Endothelial cell of umbilical vein (primary cell): ENCODE results near the gene OR4N5. TPM values are rescaled to one million over a fixed set of nuclear protein-coding genes. Genes with fewer than 3 reads are reported as not detected.
"Not testable (repeated sequence)": the region's sequence is repeated elsewhere in the genome, so short reads cannot be mapped to it uniquely, and the experiment has no call there.

ENCODE experiments used
- BruUV-seq: library from RNA; stranded (reverse); fragments of 400-500 nt; replicated peaks from 2 replicates; lab custom pipeline; 2021; lab: Mats Ljungman, UMichigan
- CTCF ChIA-PET: fragments of 300-600, 350-600 bp; sonication (Branson Sonifier 250); formaldehyde crosslinking; loops from one replicate; lab custom pipeline; 2021; ENCODE audit warnings: antibody characterized with exemption, inconsistent platforms; lab: Charles Lee
- POLR2A ChIA-PET: fragments of 300-600, 350-600 bp; sonication (Branson Sonifier 250); formaldehyde crosslinking; loops from one replicate; lab custom pipeline; 2021; ENCODE audit warnings: antibody characterized with exemption, inconsistent platforms; lab: Charles Lee
- DNase-seq: peaks from one replicate; pipeline ENCODE4 v3.0.0-alpha.2; 2011; ENCODE audit warnings: low read depth, low spot score
- FAIRE-seq: peaks from 2 replicates; lab custom pipeline; 2011; peaks lifted over from hg19 to GRCh38; lab: Jason Lieb, UNC
- H2AFZ ChIP-seq: 2 replicates; pipeline ENCODE4 v1.6.0; 2012; ENCODE audit warnings: low read depth, low read length, control low read depth, inconsistent platforms
- H3K27ac ChIP-seq: 2 replicates; pipeline ENCODE4 v1.5.1; 2011; ENCODE audit warnings: low read depth, mild to moderate bottlenecking, control low read depth, low read length, moderate library complexity; ENCODE audit not compliant: insufficient read depth
- H3K27me3 ChIP-seq, 2 experiments: 2 replicates each; pipeline versions ENCODE4 v1.6.0 to v1.6.1; 2011; ENCODE audit warnings: low read length in 2 of 2, mixed read lengths in 1 of 2; ENCODE audit not compliant: control insufficient read depth in 2 of 2, insufficient read depth in 2 of 2
- H3K36me3 ChIP-seq, 2 experiments: 2 replicates in 1 of 2; 3 replicates in 1 of 2; pipeline ENCODE4 v1.5.1; 2011; ENCODE audit warnings: low read length in 2 of 2, mild to moderate bottlenecking in 1 of 2, moderate library complexity in 1 of 2; ENCODE audit not compliant: control insufficient read depth in 2 of 2, insufficient read depth in 2 of 2; ENCODE audit errors: extremely low read depth in 1 of 2
- H3K4me1 ChIP-seq: 3 replicates; pipeline ENCODE4 v1.5.1; 2011; ENCODE audit warnings: mild to moderate bottlenecking, low read length; ENCODE audit not compliant: control insufficient read depth, insufficient read depth; ENCODE audit errors: extremely low read depth
- H3K4me2 ChIP-seq: 2 replicates; pipeline ENCODE4 v1.6.1; 2011; ENCODE audit warnings: low read length, control low read depth, mixed read lengths; ENCODE audit not compliant: insufficient read depth
- H3K4me3 ChIP-seq, 3 experiments: fragments of 200-600 bp in 1 of 3; sonication (generic), shearing (Covaris generic) in 1 of 3; replicated peaks in 1 of 3; 2 replicates each; pipeline ENCODE4 v1.5.1; 2011 to 2016; ENCODE audit warnings: control low read depth in 3 of 3, low read length in 3 of 3, mild to moderate bottlenecking in 2 of 3, inconsistent platforms in 1 of 3, low read depth in 1 of 3, moderate library complexity in 1 of 3; ENCODE audit not compliant: insufficient read depth in 1 of 3
- H3K79me2 ChIP-seq: 2 replicates; pipeline ENCODE4 v1.6.0; 2012; ENCODE audit warnings: low read length, inconsistent platforms; ENCODE audit not compliant: control insufficient read depth, insufficient read depth
- H3K9ac ChIP-seq: replicated peaks from 2 replicates; pipeline ENCODE3; 2011; ENCODE audit warnings: low read length, control low read depth; ENCODE audit not compliant: insufficient read depth; ENCODE audit errors: extremely low read depth
- H3K9me1 ChIP-seq: replicated peaks from 3 replicates; pipeline ENCODE4 v1.6.0; 2011; ENCODE audit warnings: mild to moderate bottlenecking, low read length; ENCODE audit not compliant: control insufficient read depth, insufficient read depth; ENCODE audit errors: extremely low read depth
- H3K9me3 ChIP-seq: replicated peaks from 2 replicates; pipeline ENCODE4 v1.5.1; 2012; ENCODE audit warnings: low read length, inconsistent platforms; ENCODE audit not compliant: control insufficient read depth, insufficient read depth
- H4K20me1 ChIP-seq: replicated peaks from 2 replicates; pipeline ENCODE3; 2011; ENCODE audit warnings: mild to moderate bottlenecking, low read length; ENCODE audit not compliant: control insufficient read depth, insufficient read depth; ENCODE audit errors: extremely low read depth
- EZH2 ChIP-seq: IDR thresholded peaks from 2 replicates; pipeline ENCODE4 v1.6.1; 2012; ENCODE audit warnings: borderline replicate concordance, low read depth, mild to moderate bottlenecking, moderate library complexity, low read length, inconsistent platforms; ENCODE audit not compliant: severe bottlenecking
- FOS ChIP-seq: IDR thresholded peaks from 2 replicates; pipeline ENCODE4 v1.6.1; 2011; ENCODE audit warnings: mild to moderate bottlenecking, low read length, moderate library complexity, borderline replicate concordance; ENCODE audit not compliant: insufficient read depth
- GATA2 ChIP-seq: IDR thresholded peaks from 2 replicates; pipeline ENCODE4 v1.7.0; 2011; ENCODE audit warnings: low read depth, mild to moderate bottlenecking, moderate library complexity, mixed read lengths, low read length; ENCODE audit not compliant: insufficient read length, insufficient read depth
- JUN ChIP-seq: IDR thresholded peaks from 2 replicates; pipeline ENCODE4 v1.6.1; 2011; ENCODE audit warnings: borderline replicate concordance, low read depth; ENCODE audit not compliant: insufficient read length, insufficient read depth
- MYC ChIP-seq: IDR thresholded peaks from one replicate; pipeline ENCODE4 v1.6.1; 2011; ENCODE audit warnings: mild to moderate bottlenecking, low read depth, low read length
- POLR2A ChIP-seq: IDR thresholded peaks from 2 replicates; pipeline ENCODE4 v1.6.1; 2012; ENCODE audit warnings: low read depth, mild to moderate bottlenecking, control low read depth, low read length
- POLR2AphosphoS5 ChIP-seq: IDR thresholded peaks from 2 replicates; pipeline ENCODE4 v1.6.1; 2012; ENCODE audit warnings: low read depth, mild to moderate bottlenecking, control low read depth, low read length, moderate library complexity; ENCODE audit not compliant: insufficient read depth
- dilution Hi-C: fragments of 300-500 bp; cut with MboI; formaldehyde crosslinking; loops from one replicate; pipeline ENCODE4 v1.15.0; 2019; ENCODE audit warnings: low sequenced_read_pairs; ENCODE audit not compliant: extremely low pct_ligation_motif_present
- intact Hi-C: fragments of 100-400 bp; cut with micrococcal nuclease; formaldehyde crosslinking; loops from one replicate; pipeline ENCODE4 v1.10.0; 2022
- polyA plus RNA-seq, 4 experiments: library from polyadenylated mRNA; depleted of rRNA in 3 of 4; stranded (reverse) in 3 of 4; unstranded in 1 of 4; fragments of >200 nt; gene quantifications; 2 replicates each; pipeline versions ENCODE4 v1.2.1 to v1.2.3, GENCODE V29; 2011 to 2012; ENCODE audit warnings: missing spikeins in 1 of 4
- total RNA-seq: library from RNA; stranded (reverse); gene quantifications from 2 replicates; pipeline ENCODE4 v1.2.3, GENCODE V29; 2021
- TF ChIP-seq, protein P1 (sequence below): IDR thresholded peaks from 2 replicates; pipeline ENCODE4 v1.6.1; 2011; ENCODE audit not compliant: insufficient read depth, insufficient read length
- TF ChIP-seq, protein P2 (sequence below), 2 donors: IDR thresholded peaks; 1 replicate in 1 of 2; 2 replicates in 1 of 2; pipeline ENCODE4 v1.5.1; 2011; ENCODE audit warnings: low read length in 2 of 2, mild to moderate bottlenecking in 2 of 2, moderate library complexity in 2 of 2, control low read depth in 1 of 2, inconsistent platforms in 1 of 2, low read depth in 1 of 2; ENCODE audit not compliant: insufficient read depth in 1 of 2; ENCODE audit errors: extremely low read depth in 1 of 2

OR4N5 gene
- total and polyA plus RNA-seq, 2 donors (not counting 3 experiments of a cell fraction or from before 2014, with no cell fraction given) = not detected

DNA sequence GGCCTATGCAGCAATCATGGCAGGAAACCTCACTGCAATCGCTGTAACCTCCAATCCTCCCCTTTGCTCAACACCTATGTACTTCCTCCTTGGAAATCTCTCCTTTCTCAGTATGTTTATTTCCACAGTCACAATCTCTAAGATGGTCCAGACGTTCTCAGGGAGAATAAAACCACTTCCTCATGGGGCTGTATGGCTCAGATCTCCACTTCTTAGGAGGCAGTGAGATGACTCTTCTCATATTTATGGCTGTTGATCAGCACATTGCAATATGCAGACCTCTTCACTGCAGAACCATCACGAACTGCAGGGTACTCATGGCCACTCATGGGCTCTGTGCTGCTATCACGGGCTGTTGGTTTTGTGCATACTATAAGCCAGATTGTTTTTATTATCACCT, 45.2 kb upstream of the OR4N5 start:
- no peak overlapping the region for H3K9ac ChIP-seq
- no peak overlapping the region for H3K4me3 ChIP-seq
- DNase-seq (no peak), FAIRE-seq (no peak)
- H3K9me3 ChIP-seq = peaks cover 1% of the 10 kb centered on the region
- H3K4me1 ChIP-seq = no peaks in the 10 kb centered on the region
- no peak for TF ChIP-seq EZH2
- TF ChIP-seq, protein P1, sequence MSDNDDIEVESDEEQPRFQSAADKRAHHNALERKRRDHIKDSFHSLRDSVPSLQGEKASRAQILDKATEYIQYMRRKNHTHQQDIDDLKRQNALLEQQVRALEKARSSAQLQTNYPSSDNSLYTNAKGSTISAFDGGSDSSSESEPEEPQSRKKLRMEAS = no peak
- no peak for TF ChIP-seq JUN
- no peak for TF ChIP-seq POLR2A
- TF ChIP-seq, protein P2, sequence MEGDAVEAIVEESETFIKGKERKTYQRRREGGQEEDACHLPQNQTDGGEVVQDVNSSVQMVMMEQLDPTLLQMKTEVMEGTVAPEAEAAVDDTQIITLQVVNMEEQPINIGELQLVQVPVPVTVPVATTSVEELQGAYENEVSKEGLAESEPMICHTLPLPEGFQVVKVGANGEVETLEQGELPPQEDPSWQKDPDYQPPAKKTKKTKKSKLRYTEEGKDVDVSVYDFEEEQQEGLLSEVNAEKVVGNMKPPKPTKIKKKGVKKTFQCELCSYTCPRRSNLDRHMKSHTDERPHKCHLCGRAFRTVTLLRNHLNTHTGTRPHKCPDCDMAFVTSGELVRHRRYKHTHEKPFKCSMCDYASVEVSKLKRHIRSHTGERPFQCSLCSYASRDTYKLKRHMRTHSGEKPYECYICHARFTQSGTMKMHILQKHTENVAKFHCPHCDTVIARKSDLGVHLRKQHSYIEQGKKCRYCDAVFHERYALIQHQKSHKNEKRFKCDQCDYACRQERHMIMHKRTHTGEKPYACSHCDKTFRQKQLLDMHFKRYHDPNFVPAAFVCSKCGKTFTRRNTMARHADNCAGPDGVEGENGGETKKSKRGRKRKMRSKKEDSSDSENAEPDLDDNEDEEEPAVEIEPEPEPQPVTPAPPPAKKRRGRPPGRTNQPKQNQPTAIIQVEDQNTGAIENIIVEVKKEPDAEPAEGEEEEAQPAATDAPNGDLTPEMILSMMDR (IDR thresholded peaks at IDR 0.05; ENCODE audit: extremely low read depth in 1 of 2, insufficient read depth in 1 of 2, low read depth in 1 of 2, low read length in 2 of 2) = no peak
- TF ChIP-seq GATA2 = no peak
- TF ChIP-seq FOS = no peak
- no peak for TF ChIP-seq POLR2AphosphoS5
- TF ChIP-seq MYC = no peak
- H4K20me1 ChIP-seq = no peaks in the 10 kb centered on the region
- CTCF ChIA-PET = no interaction called here
- no peaks in the 10 kb centered on the region for H3K9me1 ChIP-seq
- BruUV-seq = no TSS peak
- no peaks in the 10 kb centered on the region for H3K27me3 ChIP-seq
- no peak overlapping the region for H3K27ac ChIP-seq
- no peak overlapping the region for H2AFZ ChIP-seq
- POLR2A ChIA-PET = no interaction called here
- dilution Hi-C loops (no loop called here), intact Hi-C loops (no loop called here)
- H3K36me3 ChIP-seq = no peaks in the 10 kb centered on the region
- H3K4me2 ChIP-seq = no peak overlapping the region
- H3K79me2 ChIP-seq = no peaks in the 10 kb centered on the region

DNA sequence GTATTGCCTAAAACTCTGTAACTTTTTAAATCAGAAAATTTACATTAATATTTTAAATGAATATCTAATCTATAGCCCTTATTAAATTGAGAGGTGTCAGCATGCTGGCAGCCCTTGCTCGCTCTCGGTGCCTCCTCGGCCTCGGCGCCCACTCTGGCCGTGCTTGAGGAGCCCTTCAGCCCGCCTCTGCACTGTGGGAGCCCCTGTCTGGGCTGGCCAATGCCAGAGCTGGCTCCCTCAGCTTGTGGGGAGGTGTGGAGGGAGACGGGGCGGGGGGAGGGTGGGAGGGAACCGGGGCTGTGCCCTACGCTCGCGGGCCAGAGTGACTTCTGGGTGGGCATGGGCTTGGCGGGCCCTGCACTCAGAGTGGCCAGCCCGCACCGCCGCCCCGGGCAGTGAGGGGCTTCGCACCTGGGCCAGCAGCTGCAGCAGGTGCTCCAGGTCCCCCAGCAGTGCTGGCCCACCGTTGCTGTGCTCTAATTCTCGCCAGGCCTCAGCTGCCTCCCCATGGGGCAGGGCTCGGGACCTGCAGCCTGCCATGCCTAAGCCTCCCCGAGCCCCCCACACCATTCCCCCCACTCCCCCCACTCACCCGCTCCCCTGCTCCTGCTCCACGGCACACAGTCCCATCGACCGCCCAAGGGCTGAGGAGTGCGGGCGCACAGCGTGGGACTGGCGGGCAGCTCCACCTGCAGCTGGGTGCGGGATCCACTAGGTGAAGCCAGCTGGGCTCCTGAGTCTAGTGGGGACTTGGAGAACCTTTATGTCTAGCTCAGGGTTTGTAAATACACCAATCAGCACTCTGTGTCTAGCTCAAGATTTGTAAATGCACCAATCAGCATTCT, 39.5 kb upstream of the OR4N5 start:
- H3K9ac ChIP-seq, BruUV-seq, DNase-seq, H3K4me3 ChIP-seq, H3K9me1 ChIP-seq, POLR2A ChIA-PET, H2AFZ ChIP-seq, H3K9me3 ChIP-seq, H3K79me2 ChIP-seq, H3K27me3 ChIP-seq, H3K4me2 ChIP-seq, FAIRE-seq, CTCF ChIA-PET, H3K27ac ChIP-seq, intact Hi-C loops, H4K20me1 ChIP-seq, H3K36me3 ChIP-seq, H3K4me1 ChIP-seq, dilution Hi-C loops: not testable (repeated sequence)
